Activated T-cell treated with anti-CD3 and anti-CD28 coated beads for 4 hours (primary cell): ENCODE results near the gene PHF1.

Experiments used
- DNase-seq: peaks from one replicate; pipeline ENCODE4 v3.0.0-alpha.2; 2020

The PHF1 gene

DNA sequence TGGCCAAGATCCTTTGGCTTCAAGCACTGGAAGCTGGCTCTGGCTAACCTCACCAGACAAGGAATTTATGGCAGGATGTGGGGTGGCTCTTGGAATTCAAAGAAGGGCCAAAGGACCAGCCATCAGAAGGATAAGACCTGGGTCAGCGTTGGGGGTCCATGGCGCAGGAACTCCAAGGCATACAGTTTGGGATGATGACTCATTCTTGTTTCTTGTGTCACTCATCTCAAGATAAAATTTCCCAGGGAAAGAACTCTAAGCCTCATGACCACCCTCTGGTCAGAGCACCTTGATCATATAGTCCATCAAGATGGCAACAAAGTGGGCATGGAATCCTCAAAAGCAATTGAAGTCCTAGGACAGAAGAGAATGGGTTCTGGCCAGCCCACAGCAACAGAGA is 48.4 kb downstream of the PHF1 start:
- DNase-seq = no peak
